ENCODE results near the gene CDKAL1.

DNA sequence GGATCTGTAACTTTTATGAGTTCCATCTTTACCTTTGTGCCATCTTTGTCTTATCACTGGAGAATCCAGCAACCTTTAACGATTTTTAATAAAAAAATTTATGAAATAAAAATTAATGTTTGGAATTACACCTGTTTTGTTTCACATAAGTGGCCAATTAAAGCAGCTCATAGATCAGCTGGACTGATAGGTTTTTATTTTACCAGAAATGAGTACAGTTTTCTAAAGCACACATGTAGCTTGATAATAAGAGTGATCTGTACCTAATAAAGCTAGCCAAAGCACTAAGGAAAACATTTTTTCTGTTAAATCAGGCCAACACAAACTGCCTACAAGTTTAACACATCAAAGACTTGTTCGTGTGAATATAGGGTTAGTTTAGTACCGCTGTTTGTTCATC lies 500.1 kb downstream of the CDKAL1 start:
- TF ChIP-seq, protein P1, sequence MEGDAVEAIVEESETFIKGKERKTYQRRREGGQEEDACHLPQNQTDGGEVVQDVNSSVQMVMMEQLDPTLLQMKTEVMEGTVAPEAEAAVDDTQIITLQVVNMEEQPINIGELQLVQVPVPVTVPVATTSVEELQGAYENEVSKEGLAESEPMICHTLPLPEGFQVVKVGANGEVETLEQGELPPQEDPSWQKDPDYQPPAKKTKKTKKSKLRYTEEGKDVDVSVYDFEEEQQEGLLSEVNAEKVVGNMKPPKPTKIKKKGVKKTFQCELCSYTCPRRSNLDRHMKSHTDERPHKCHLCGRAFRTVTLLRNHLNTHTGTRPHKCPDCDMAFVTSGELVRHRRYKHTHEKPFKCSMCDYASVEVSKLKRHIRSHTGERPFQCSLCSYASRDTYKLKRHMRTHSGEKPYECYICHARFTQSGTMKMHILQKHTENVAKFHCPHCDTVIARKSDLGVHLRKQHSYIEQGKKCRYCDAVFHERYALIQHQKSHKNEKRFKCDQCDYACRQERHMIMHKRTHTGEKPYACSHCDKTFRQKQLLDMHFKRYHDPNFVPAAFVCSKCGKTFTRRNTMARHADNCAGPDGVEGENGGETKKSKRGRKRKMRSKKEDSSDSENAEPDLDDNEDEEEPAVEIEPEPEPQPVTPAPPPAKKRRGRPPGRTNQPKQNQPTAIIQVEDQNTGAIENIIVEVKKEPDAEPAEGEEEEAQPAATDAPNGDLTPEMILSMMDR (IDR thresholded peaks at IDR 0.05; ENCODE audit: poor library complexity), result no peak
- TF ChIP-seq EZH2phosphoT487 (IDR thresholded peaks at IDR 0.05; ENCODE audit: low read depth, severe bottlenecking, unreplicated experiment), result no peak

All from hepatocyte (in vitro differentiated cells).